H9 (cell line): ENCODE results near the gene CEP350. TPM values are rescaled to one million over a fixed set of nuclear protein-coding genes. Genes with fewer than 3 reads are reported as not detected.
A peak's percentile ranks its signal among the peaks of the same experiment; 100 is the strongest.

ENCODE experiments used
- DNase-seq: peaks from one replicate; pipeline ENCODE4 v3.0.0-alpha.2; 2017
- H2AFZ ChIP-seq: one replicate; pipeline ENCODE4 v1.6.1; 2013; ENCODE audit warnings: mild to moderate bottlenecking, low read length, control low read depth, moderate library complexity
- H2AK5ac ChIP-seq: 2 replicates; pipeline ENCODE4 v1.6.1; 2013; ENCODE audit warnings: low read length, control low read depth, mixed read lengths; ENCODE audit not compliant: insufficient read length
- H2BK120ac ChIP-seq: one replicate; pipeline ENCODE4 v1.6.1; 2013; ENCODE audit warnings: low read depth, mild to moderate bottlenecking, low read length, control low read depth, inconsistent platforms; ENCODE audit not compliant: poor library complexity, severe bottlenecking
- H2BK12ac ChIP-seq: 2 replicates; pipeline ENCODE4 v1.6.1; 2013; ENCODE audit warnings: low read length, control low read depth, mixed read lengths, low read depth; ENCODE audit not compliant: insufficient read length
- H2BK15ac ChIP-seq: 2 replicates; pipeline ENCODE4 v1.6.1; 2013; ENCODE audit warnings: low read depth, low read length, control low read depth
- H2BK20ac ChIP-seq: one replicate; pipeline ENCODE4 v1.6.1; 2013; ENCODE audit warnings: low read depth, mild to moderate bottlenecking, low read length, control low read depth, inconsistent platforms; ENCODE audit not compliant: poor library complexity, severe bottlenecking
- H2BK5ac ChIP-seq: 2 replicates; pipeline ENCODE4 v1.6.1; 2013; ENCODE audit warnings: low read length, control low read depth, mixed read lengths; ENCODE audit not compliant: insufficient read length
- H3K14ac ChIP-seq: 2 replicates; pipeline ENCODE4 v1.6.1; 2013; ENCODE audit warnings: low read length, control low read depth; ENCODE audit not compliant: insufficient read depth
- H3K18ac ChIP-seq: 2 replicates; pipeline ENCODE4 v1.6.1; 2013; ENCODE audit warnings: low read depth, mild to moderate bottlenecking, mixed read lengths, low read length, control low read depth; ENCODE audit not compliant: insufficient read length
- H3K23ac ChIP-seq: 2 replicates; pipeline ENCODE4 v1.6.1; 2013; ENCODE audit warnings: low read length, control low read depth, mixed read lengths, low read depth; ENCODE audit not compliant: insufficient read length
- H3K23me2 ChIP-seq: 2 replicates; pipeline ENCODE4 v1.6.1; 2013; ENCODE audit warnings: low read depth, mild to moderate bottlenecking, mixed read lengths, low read length, control low read depth; ENCODE audit not compliant: insufficient read length, poor library complexity, severe bottlenecking
- H3K27ac ChIP-seq: 2 replicates; pipeline ENCODE4 v1.5.1; 2013; ENCODE audit warnings: low read length, control low read depth, mixed read lengths, low read depth; ENCODE audit not compliant: insufficient read length
- H3K27me3 ChIP-seq: 2 replicates; pipeline ENCODE4 v1.6.1; 2013; ENCODE audit warnings: low read length, control low read depth, inconsistent platforms; ENCODE audit not compliant: insufficient read depth
- H3K4ac ChIP-seq: 2 replicates; pipeline ENCODE4 v1.6.1; 2013; ENCODE audit warnings: low read depth, mild to moderate bottlenecking, control low read depth, inconsistent platforms, low read length, moderate library complexity
- H3K4me1 ChIP-seq: 2 replicates; pipeline ENCODE4 v1.6.1; 2013; ENCODE audit warnings: low read length, control low read depth, inconsistent platforms; ENCODE audit not compliant: insufficient read depth
- H3K4me2 ChIP-seq: 2 replicates; pipeline ENCODE4 v1.6.1; 2013; ENCODE audit warnings: low read length, control low read depth, mixed read lengths; ENCODE audit not compliant: insufficient read length, insufficient read depth
- H3K56ac ChIP-seq: 2 replicates; pipeline ENCODE4 v1.6.1; 2013; ENCODE audit warnings: low read depth, mild to moderate bottlenecking, mixed read lengths, low read length, control low read depth; ENCODE audit not compliant: insufficient read length
- H3K79me1 ChIP-seq: 2 replicates; pipeline ENCODE4 v1.6.1; 2013; ENCODE audit warnings: low read depth, mild to moderate bottlenecking, moderate library complexity, low read length, control low read depth, inconsistent platforms; ENCODE audit not compliant: insufficient read depth, poor library complexity, severe bottlenecking
- H3K79me2 ChIP-seq: 2 replicates; pipeline ENCODE4 v1.6.1; 2013; ENCODE audit warnings: low read length, control low read depth, inconsistent platforms; ENCODE audit not compliant: insufficient read depth
- H3K9ac ChIP-seq: 2 replicates; pipeline ENCODE4 v1.6.1; 2013; ENCODE audit warnings: low read length, control low read depth, mixed read lengths; ENCODE audit not compliant: insufficient read length; ENCODE audit errors: extremely low read depth
- H3K9me3 ChIP-seq: one replicate; pipeline ENCODE4 v1.6.1; 2013; ENCODE audit warnings: low read depth, low read length, inconsistent platforms; ENCODE audit not compliant: control insufficient read depth
- H3T11ph ChIP-seq: one replicate; pipeline ENCODE4 v1.6.1; 2013; ENCODE audit warnings: mild to moderate bottlenecking, low read length, control low read depth, inconsistent platforms
- H4K20me1 ChIP-seq: one replicate; pipeline ENCODE4 v1.6.1; 2013; ENCODE audit not compliant: control insufficient read depth, insufficient read length, insufficient read depth
- H4K5ac ChIP-seq: 2 replicates; pipeline ENCODE4 v1.6.1; 2013; ENCODE audit warnings: low read depth, mild to moderate bottlenecking, mixed read lengths, low read length, control low read depth; ENCODE audit not compliant: insufficient read length
- H4K8ac ChIP-seq: replicated peaks from 2 replicates; pipeline ENCODE4 v1.6.1; 2013; ENCODE audit warnings: low read length, control low read depth, mixed read lengths, low read depth; ENCODE audit not compliant: insufficient read length
- H4K91ac ChIP-seq: 2 replicates; pipeline ENCODE4 v1.6.1; 2013; ENCODE audit warnings: low read depth, mild to moderate bottlenecking, moderate library complexity, mixed read lengths, low read length, control low read depth; ENCODE audit not compliant: insufficient read length
- H3K27ac Mint-ChIP-seq, 3 experiments: 2 replicates in 2 of 3; 3 replicates in 1 of 3; pipeline ENCODE4 v1.8.0; 2020 to 2021; ENCODE audit warnings: mixed read lengths in 3 of 3, mild to moderate bottlenecking in 1 of 3, moderate library complexity in 1 of 3
- H3K27me3 Mint-ChIP-seq: 2 replicates; pipeline ENCODE4 v1.8.0; 2021; ENCODE audit warnings: low read depth, mild to moderate bottlenecking, moderate library complexity, mixed read lengths
- H3K36me3 Mint-ChIP-seq, 3 experiments: 2 replicates in 2 of 3; 3 replicates in 1 of 3; pipeline ENCODE4 v1.8.0; 2020 to 2021; ENCODE audit warnings: low read depth in 3 of 3, mixed read lengths in 3 of 3; ENCODE audit not compliant: insufficient read depth in 1 of 3
- H3K4me1 Mint-ChIP-seq, 2 experiments: 2 replicates each; pipeline ENCODE4 v1.8.0; 2020; ENCODE audit warnings: mixed read lengths in 2 of 2
- H3K4me3 Mint-ChIP-seq, 2 experiments: 2 replicates in 1 of 2; 3 replicates in 1 of 2; pipeline ENCODE4 v1.8.0; 2020 to 2021; ENCODE audit warnings: mild to moderate bottlenecking in 2 of 2, mixed read lengths in 2 of 2, moderate library complexity in 1 of 2
- H3K9me3 Mint-ChIP-seq, 2 experiments: 2 replicates in 1 of 2; 3 replicates in 1 of 2; pipeline ENCODE4 v1.8.0; 2020; ENCODE audit warnings: mild to moderate bottlenecking in 2 of 2, mixed read lengths in 2 of 2, moderate library complexity in 1 of 2
- WGBS: extraction: QIAGEN DNeasy Blood & Tissue Kit; methylation state at CpG from one replicate; pipeline ENCODE4 v1.1.7; 2013; ENCODE audit warnings: missing lambda C conversion rate, low lambda C conversion rate, mixed read lengths; ENCODE audit not compliant: insufficient read length; ENCODE audit errors: extremely low coverage; 5-methylcytosine and 5-hydroxymethylcytosine counted together
- total RNA-seq: library from RNA; stranded (reverse); gene quantifications from 2 replicates; pipeline ENCODE4 v1.2.1, GENCODE V29; 2021
- TF ChIP-seq, protein P1 (sequence below): fragments of 200-600 bp; sonication (generic); conservative IDR thresholded peaks from 3 replicates; pipeline ENCODE4 v1.8.0; 2021; ENCODE audit warnings: antibody characterized with exemption, mild to moderate bottlenecking

Gene CEP350
- total RNA-seq, 1 experiment from 2014 or later, result 39.2 TPM

DNA sequence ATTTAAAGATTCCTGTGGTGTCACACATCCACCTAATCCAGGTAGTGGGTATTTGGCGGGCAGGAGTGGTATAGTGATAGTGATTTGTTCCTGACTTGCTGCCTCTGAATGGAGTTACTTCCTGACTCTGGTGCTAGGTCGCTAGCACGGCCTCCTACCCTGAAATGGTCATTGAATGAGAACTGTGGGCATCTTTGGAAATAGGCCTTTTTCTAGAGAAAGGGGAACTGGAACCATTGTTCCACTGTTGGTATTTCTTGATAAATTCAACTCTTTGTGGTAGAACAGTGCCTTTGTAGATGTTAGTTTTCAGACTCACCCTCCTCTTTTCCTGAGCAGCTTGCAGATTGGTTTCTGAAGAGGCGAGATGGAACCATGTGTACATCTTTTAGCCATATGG lies 201.6 kb downstream of the CEP350 start:
- Histone ChIP-seq H4K5ac (no peak overlapping the region), H4K8ac (no peak overlapping the region), H2AK5ac (no peak overlapping the region), H2BK12ac (no peak overlapping the region), H3K27ac (no peak overlapping the region), H3T11ph (no peak overlapping the region), H2BK15ac (no peak overlapping the region), H3K4me1 (peaks cover 3% of the 10 kb centered on the region; the same call in 1 of the 2 replicates), H2AFZ (no peak overlapping the region), H3K23me2 (peaks cover 8% of the 10 kb centered on the region), H3K79me1 (no peaks in the 10 kb centered on the region), H3K9me3 (no peaks in the 10 kb centered on the region), H3K14ac (no peak overlapping the region), H3K4ac (no peak overlapping the region), H3K27me3 (no peaks in the 10 kb centered on the region; the same call in 1 of the 2 replicates), H2BK20ac (no peak overlapping the region), H3K79me2 (peaks cover 3% of the 10 kb centered on the region; the same call in 1 of the 2 replicates), H2BK5ac (no peak overlapping the region), H3K56ac (no peak overlapping the region), H4K20me1 (no peaks in the 10 kb centered on the region), H2BK120ac (no peak overlapping the region), H3K4me2 (peak overlapping the region; percentile 93), H3K23ac (no peak overlapping the region), H4K91ac (no peak overlapping the region), H3K18ac (no peak overlapping the region), H3K9ac (no peak overlapping the region)
- TF ChIP-seq, protein P1, sequence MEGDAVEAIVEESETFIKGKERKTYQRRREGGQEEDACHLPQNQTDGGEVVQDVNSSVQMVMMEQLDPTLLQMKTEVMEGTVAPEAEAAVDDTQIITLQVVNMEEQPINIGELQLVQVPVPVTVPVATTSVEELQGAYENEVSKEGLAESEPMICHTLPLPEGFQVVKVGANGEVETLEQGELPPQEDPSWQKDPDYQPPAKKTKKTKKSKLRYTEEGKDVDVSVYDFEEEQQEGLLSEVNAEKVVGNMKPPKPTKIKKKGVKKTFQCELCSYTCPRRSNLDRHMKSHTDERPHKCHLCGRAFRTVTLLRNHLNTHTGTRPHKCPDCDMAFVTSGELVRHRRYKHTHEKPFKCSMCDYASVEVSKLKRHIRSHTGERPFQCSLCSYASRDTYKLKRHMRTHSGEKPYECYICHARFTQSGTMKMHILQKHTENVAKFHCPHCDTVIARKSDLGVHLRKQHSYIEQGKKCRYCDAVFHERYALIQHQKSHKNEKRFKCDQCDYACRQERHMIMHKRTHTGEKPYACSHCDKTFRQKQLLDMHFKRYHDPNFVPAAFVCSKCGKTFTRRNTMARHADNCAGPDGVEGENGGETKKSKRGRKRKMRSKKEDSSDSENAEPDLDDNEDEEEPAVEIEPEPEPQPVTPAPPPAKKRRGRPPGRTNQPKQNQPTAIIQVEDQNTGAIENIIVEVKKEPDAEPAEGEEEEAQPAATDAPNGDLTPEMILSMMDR, result no peak
- no peak for DNase-seq
- Mint-ChIP-seq H3K4me3 (peak overlapping the region; percentile 93), H3K4me1 (peaks cover 36 to 48% of the 10 kb centered on the region in 2 experiments), H3K27me3 (peaks cover 25% of the 10 kb centered on the region), H3K27ac (no peak overlapping the region), H3K36me3 (no peaks in the 10 kb centered on the region; a peak in 1 of 7 replicates), H3K9me3 (no peaks in the 10 kb centered on the region)
- WGBS, result no CpG with 5 or more reads among the region's 4 CpGs
